Measurements from ENCODE around the gene CLRN3. TPM values are rescaled to one million over a fixed set of nuclear protein-coding genes. Genes with fewer than 3 reads are reported as not detected.

The CLRN3 gene
- polyA plus RNA-seq, 2 donors: not detected

- Histone ChIP-seq H3K27me3 (ENCODE audit: control insufficient read depth in 1 of 2, insufficient read depth in 2 of 2, low read length in 2 of 2) (no peaks in the 10 kb centered on the region), H3K4me1 (ENCODE audit: control insufficient read depth in 2 of 2, insufficient read depth in 2 of 2, low read length in 1 of 2) (peaks cover 3 to 7% of the 10 kb centered on the region in 2 donors), H3K9me3 (ENCODE audit: control insufficient read depth in 2 of 2, insufficient read depth in 1 of 2, low read depth in 1 of 2, low read length in 1 of 2) (no peaks in the 10 kb centered on the region), H3K27ac (ENCODE audit: low read depth in 2 of 2, low read length in 1 of 2) (peak overlapping the region in 1 of 2 donors; percentile 57), H3K36me3 (ENCODE audit: control insufficient read depth in 2 of 2, insufficient read depth in 2 of 2, low read length in 1 of 2) (no peaks in the 10 kb centered on the region), H3K4me3 (ENCODE audit: low read depth in 1 of 2, low read length in 2 of 2) (no peak overlapping the region)
- 78 to 79% methylated on average over 11 of the region's 11 CpGs for WGBS, 2 donors
These were observed 27.7 kb upstream of the CLRN3 start for GRCh38 chr10:127920306-127921074.

- peaks cover 3 to 7% of the 10 kb centered on the region in 2 donors for H3K4me1 ChIP-seq (ENCODE audit: control insufficient read depth in 2 of 2, insufficient read depth in 2 of 2, low read length in 1 of 2)
- WGBS, 2 donors: 45 to 53% methylated on average over 12 of the region's 12 CpGs
These were observed 26.9 kb upstream of the CLRN3 start for GRCh38 chr10:127919418-127920271.

DNA sequence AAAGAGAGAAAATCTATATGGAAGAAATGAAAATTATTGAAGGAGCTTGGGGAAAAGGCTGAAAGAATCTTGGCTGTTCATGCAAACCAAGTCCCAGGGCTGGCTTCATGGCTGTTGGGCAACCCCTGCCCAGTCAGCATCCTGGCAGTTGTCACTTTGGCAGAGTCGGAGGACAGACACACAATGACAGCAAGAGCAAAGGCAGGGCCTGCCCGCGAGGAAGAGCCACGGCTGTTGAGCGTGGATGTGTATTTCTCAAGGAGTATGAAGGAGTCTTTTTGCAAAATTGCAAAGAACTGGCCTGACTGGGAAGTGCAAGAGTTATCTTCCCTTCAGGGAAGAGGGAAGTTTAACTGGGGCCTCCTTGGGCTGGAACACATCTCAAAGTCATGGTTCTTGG lies 25.8 kb upstream of the CLRN3 start:
- H3K36me3 ChIP-seq (ENCODE audit: control insufficient read depth in 2 of 2, insufficient read depth in 2 of 2, low read length in 1 of 2): no peaks in the 10 kb centered on the region
- H3K4me1 ChIP-seq (ENCODE audit: control insufficient read depth in 2 of 2, insufficient read depth in 2 of 2, low read length in 1 of 2): peaks cover 3 to 7% of the 10 kb centered on the region in 2 donors
- no peaks in the 10 kb centered on the region for H3K27me3 ChIP-seq (ENCODE audit: control insufficient read depth in 1 of 2, insufficient read depth in 2 of 2, low read length in 2 of 2)
- no peaks in the 10 kb centered on the region for H3K9me3 ChIP-seq (ENCODE audit: control insufficient read depth in 2 of 2, insufficient read depth in 1 of 2, low read depth in 1 of 2, low read length in 1 of 2)
- no peak overlapping the region for H3K4me3 ChIP-seq (ENCODE audit: low read depth in 1 of 2, low read length in 2 of 2)
- WGBS, 2 donors: 93 to 100% methylated on average over 5 of the region's 5 CpGs
- no peak overlapping the region for H3K27ac ChIP-seq (ENCODE audit: low read depth in 2 of 2, low read length in 1 of 2)

More at GRCh38 chr10:127919418-127920271, 26.9 kb upstream of the CLRN3 start:
- Histone ChIP-seq H3K27me3 (ENCODE audit: control insufficient read depth in 1 of 2, insufficient read depth in 2 of 2, low read length in 2 of 2) (no peaks in the 10 kb centered on the region), H3K4me3 (ENCODE audit: low read depth in 1 of 2, low read length in 2 of 2) (no peak overlapping the region), H3K9me3 (ENCODE audit: control insufficient read depth in 2 of 2, insufficient read depth in 1 of 2, low read depth in 1 of 2, low read length in 1 of 2) (no peaks in the 10 kb centered on the region), H3K27ac (ENCODE audit: low read depth in 2 of 2, low read length in 1 of 2) (peak overlapping the region; percentile 30 to 57), H3K36me3 (ENCODE audit: control insufficient read depth in 2 of 2, insufficient read depth in 2 of 2, low read length in 1 of 2) (no peaks in the 10 kb centered on the region)

DNA sequence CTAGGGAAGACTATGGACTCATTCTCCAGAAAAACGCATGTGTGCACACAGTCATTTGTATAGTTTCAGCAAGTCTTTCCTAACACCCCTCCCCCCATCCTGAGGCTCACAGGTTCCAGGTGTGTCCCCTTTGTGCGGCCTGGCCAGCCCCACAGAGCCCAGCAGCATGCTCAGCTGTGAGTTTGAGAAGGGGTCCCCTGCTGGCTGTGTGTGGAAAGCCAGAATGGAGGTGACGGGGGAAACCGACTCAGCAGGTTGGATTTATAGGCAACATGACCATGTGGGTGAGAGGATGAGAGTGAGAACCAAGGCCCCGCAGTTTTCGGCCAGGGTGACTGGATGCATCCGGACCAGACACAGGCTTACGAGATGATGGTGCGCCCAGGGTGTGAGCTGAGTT lies 24.1 kb upstream of the CLRN3 start:
- no peaks in the 10 kb centered on the region for H3K27me3 ChIP-seq (ENCODE audit: control insufficient read depth in 1 of 2, insufficient read depth in 2 of 2, low read length in 2 of 2)
- no peak overlapping the region for H3K4me3 ChIP-seq (ENCODE audit: low read depth in 1 of 2, low read length in 2 of 2)
- H3K27ac ChIP-seq (ENCODE audit: low read depth in 2 of 2, low read length in 1 of 2): no peak overlapping the region

DNA sequence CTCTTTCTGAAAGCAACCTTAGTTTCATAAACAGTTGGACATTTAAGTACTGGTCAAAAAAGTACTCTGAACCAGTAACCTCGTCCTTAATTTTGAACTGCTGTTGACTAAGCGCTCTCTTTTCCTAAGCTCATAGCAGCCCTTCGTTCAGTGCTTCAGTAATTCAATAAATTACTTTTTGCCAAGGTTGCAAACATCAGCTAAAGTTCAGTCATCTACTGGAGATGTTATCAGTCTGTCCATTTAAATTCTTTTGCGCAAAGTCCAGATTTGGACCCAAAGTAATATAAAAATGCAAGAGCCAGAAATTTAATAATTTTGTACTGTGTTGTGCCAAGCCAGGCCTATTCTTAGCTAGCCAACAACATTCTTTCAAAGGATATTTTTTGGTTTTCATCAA lies 22.6 kb upstream of the CLRN3 start:
- Histone ChIP-seq H3K9me3 (ENCODE audit: control insufficient read depth in 2 of 2, insufficient read depth in 1 of 2, low read depth in 1 of 2, low read length in 1 of 2) (no peaks in the 10 kb centered on the region), H3K4me1 (ENCODE audit: control insufficient read depth in 2 of 2, insufficient read depth in 2 of 2, low read length in 1 of 2) (peaks cover 3% of the 10 kb centered on the region in 2 donors), H3K4me3 (ENCODE audit: low read depth in 1 of 2, low read length in 2 of 2) (no peak overlapping the region), H3K27me3 (ENCODE audit: control insufficient read depth in 1 of 2, insufficient read depth in 2 of 2, low read length in 2 of 2) (no peaks in the 10 kb centered on the region), H3K27ac (ENCODE audit: low read depth in 2 of 2, low read length in 1 of 2) (no peak overlapping the region), H3K36me3 (ENCODE audit: control insufficient read depth in 2 of 2, insufficient read depth in 2 of 2, low read length in 1 of 2) (no peaks in the 10 kb centered on the region)
- WGBS, 2 donors: 83 to 85% methylated on average over 4 of the region's 4 CpGs

More for the DNA sequence above, 24.1 kb upstream of the CLRN3 start:
- Histone ChIP-seq H3K4me1 (ENCODE audit: control insufficient read depth in 2 of 2, insufficient read depth in 2 of 2, low read length in 1 of 2) (peaks cover 3 to 7% of the 10 kb centered on the region in 2 donors), H3K9me3 (ENCODE audit: control insufficient read depth in 2 of 2, insufficient read depth in 1 of 2, low read depth in 1 of 2, low read length in 1 of 2) (no peaks in the 10 kb centered on the region), H3K36me3 (ENCODE audit: control insufficient read depth in 2 of 2, insufficient read depth in 2 of 2, low read length in 1 of 2) (no peaks in the 10 kb centered on the region)
- 88 to 90% methylated on average over 9 of the region's 9 CpGs for WGBS, 2 donors

GRCh38 chr10:127913368-127913759 lies 20.6 kb upstream of the CLRN3 start:
- 91 to 93% methylated on average over 8 of the region's 8 CpGs for WGBS, 2 donors
- H3K9me3 ChIP-seq (ENCODE audit: control insufficient read depth in 2 of 2, insufficient read depth in 1 of 2, low read depth in 1 of 2, low read length in 1 of 2): no peaks in the 10 kb centered on the region
- H3K36me3 ChIP-seq (ENCODE audit: control insufficient read depth in 2 of 2, insufficient read depth in 2 of 2, low read length in 1 of 2): no peaks in the 10 kb centered on the region
- H3K27me3 ChIP-seq (ENCODE audit: control insufficient read depth in 1 of 2, insufficient read depth in 2 of 2, low read length in 2 of 2): no peaks in the 10 kb centered on the region
- no peak overlapping the region for H3K27ac ChIP-seq (ENCODE audit: low read depth in 2 of 2, low read length in 1 of 2)
- no peaks in the 10 kb centered on the region for H3K4me1 ChIP-seq (ENCODE audit: control insufficient read depth in 2 of 2, insufficient read depth in 2 of 2, low read length in 1 of 2)
- H3K4me3 ChIP-seq (ENCODE audit: low read depth in 1 of 2, low read length in 2 of 2): no peak overlapping the region

DNA sequence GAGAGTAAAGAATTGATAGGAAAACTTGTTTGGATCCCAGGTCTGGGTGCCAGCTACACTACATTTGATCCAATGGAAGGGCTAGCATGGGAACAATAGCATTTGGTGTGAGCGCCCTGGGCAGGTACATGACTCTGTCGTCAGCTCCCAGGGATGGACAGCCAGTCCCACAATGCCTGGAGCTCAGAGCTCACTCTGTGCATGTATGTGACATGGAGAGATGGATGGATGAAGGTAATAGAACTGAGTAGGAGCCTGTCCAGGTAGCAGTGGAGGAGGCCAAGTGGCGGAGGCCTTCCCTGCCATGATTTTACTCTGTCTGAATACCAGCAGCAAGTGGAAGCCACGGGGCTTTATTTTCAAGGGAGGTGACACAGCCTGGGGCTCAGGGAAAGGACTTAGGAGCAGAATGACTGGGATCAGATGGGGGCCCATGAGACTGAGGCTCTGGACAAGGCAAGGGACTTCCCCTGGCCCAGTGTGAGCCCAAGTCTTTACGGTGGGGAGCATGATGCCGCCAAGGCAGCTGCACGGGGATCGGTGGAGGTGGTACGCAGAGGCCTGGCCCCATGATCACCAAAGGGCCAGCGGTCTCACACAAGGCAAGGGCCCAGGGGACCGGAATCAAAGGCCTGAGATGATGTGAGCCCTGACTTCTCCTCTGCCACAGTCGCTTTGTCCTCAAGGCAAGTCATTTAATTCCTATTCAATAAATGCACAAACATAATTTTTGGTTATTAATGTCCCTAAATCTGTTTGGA lies 20.0 kb upstream of the CLRN3 start:
- no peaks in the 10 kb centered on the region for H3K36me3 ChIP-seq (ENCODE audit: control insufficient read depth in 2 of 2, insufficient read depth in 2 of 2, low read length in 1 of 2)
- WGBS, 2 donors: 88 to 93% methylated on average over 12 of the region's 12 CpGs
- peaks cover 0 to 1% of the 10 kb centered on the region in 2 donors for H3K4me1 ChIP-seq (ENCODE audit: control insufficient read depth in 2 of 2, insufficient read depth in 2 of 2, low read length in 1 of 2)
- H3K27ac ChIP-seq (ENCODE audit: low read depth in 2 of 2, low read length in 1 of 2): no peak overlapping the region
- H3K27me3 ChIP-seq (ENCODE audit: control insufficient read depth in 1 of 2, insufficient read depth in 2 of 2, low read length in 2 of 2): no peaks in the 10 kb centered on the region
- no peaks in the 10 kb centered on the region for H3K9me3 ChIP-seq (ENCODE audit: control insufficient read depth in 2 of 2, insufficient read depth in 1 of 2, low read depth in 1 of 2, low read length in 1 of 2)
- H3K4me3 ChIP-seq (ENCODE audit: low read depth in 1 of 2, low read length in 2 of 2): no peak overlapping the region

DNA sequence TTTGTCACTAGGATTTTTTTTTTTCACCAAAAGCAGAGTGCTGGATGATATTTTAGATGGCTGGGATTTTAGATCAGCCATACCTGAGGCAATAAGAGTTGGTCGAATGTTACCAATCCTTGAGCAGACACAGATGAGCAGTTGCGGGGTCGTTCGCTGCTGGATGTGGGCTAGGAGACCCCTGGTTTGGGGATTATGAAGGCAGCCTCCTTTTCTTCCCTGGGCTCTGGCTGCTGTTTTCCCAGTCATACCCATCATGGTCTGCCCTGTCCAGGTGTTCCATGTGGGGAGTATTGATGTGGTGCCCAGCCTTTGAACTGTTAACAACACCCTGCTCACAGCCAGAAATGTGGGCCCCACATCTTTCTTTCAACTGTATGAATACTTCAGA lies 19.1 kb upstream of the CLRN3 start:
- no peak overlapping the region for H3K4me3 ChIP-seq (ENCODE audit: low read depth in 1 of 2, low read length in 2 of 2)
- 80 to 92% methylated on average over 4 of the region's 4 CpGs for WGBS, 2 donors
- H3K36me3 ChIP-seq (ENCODE audit: control insufficient read depth in 2 of 2, insufficient read depth in 2 of 2, low read length in 1 of 2): no peaks in the 10 kb centered on the region
- no peaks in the 10 kb centered on the region for H3K9me3 ChIP-seq (ENCODE audit: control insufficient read depth in 2 of 2, insufficient read depth in 1 of 2, low read depth in 1 of 2, low read length in 1 of 2)
- no peak overlapping the region for H3K27ac ChIP-seq (ENCODE audit: low read depth in 2 of 2, low read length in 1 of 2)
- H3K4me1 ChIP-seq (ENCODE audit: control insufficient read depth in 2 of 2, insufficient read depth in 2 of 2, low read length in 1 of 2): peaks cover 0 to 3% of the 10 kb centered on the region in 2 donors
- H3K27me3 ChIP-seq (ENCODE audit: control insufficient read depth in 1 of 2, insufficient read depth in 2 of 2, low read length in 2 of 2): no peaks in the 10 kb centered on the region

GRCh38 chr10:127911218-127911866 lies 18.6 kb upstream of the CLRN3 start:
- Histone ChIP-seq H3K4me3 (ENCODE audit: low read depth in 1 of 2, low read length in 2 of 2) (no peak overlapping the region), H3K27me3 (ENCODE audit: control insufficient read depth in 1 of 2, insufficient read depth in 2 of 2, low read length in 2 of 2) (no peaks in the 10 kb centered on the region), H3K27ac (ENCODE audit: low read depth in 2 of 2, low read length in 1 of 2) (no peak overlapping the region), H3K36me3 (ENCODE audit: control insufficient read depth in 2 of 2, insufficient read depth in 2 of 2, low read length in 1 of 2) (no peaks in the 10 kb centered on the region), H3K4me1 (ENCODE audit: control insufficient read depth in 2 of 2, insufficient read depth in 2 of 2, low read length in 1 of 2) (peaks cover 3 to 4% of the 10 kb centered on the region in 2 donors), H3K9me3 (ENCODE audit: control insufficient read depth in 2 of 2, insufficient read depth in 1 of 2, low read depth in 1 of 2, low read length in 1 of 2) (no peaks in the 10 kb centered on the region)
- WGBS, 2 donors: 70% methylated on average over 10 of the region's 10 CpGs
